GM20000 (cell line): Measurements from ENCODE around the gene CAST.
A peak's percentile ranks its signal among the peaks of the same experiment; 100 is the strongest.

Experiments used
- DNase-seq: peaks from one replicate; pipeline ENCODE4 v3.0.0; 2012; ENCODE audit warnings: low spot score
- CTCF ChIP-seq: IDR thresholded peaks from 2 replicates; pipeline ENCODE4 v1.5.1; 2012; ENCODE audit warnings: mild to moderate bottlenecking, control low read depth; ENCODE audit errors: extremely low read depth, missing control alignments

The CAST gene

GRCh38 chr5:96652769-96653454, 9.3 kb upstream of the CAST start:
- DNase-seq, result no peak
- no peak for TF ChIP-seq CTCF

DNA sequence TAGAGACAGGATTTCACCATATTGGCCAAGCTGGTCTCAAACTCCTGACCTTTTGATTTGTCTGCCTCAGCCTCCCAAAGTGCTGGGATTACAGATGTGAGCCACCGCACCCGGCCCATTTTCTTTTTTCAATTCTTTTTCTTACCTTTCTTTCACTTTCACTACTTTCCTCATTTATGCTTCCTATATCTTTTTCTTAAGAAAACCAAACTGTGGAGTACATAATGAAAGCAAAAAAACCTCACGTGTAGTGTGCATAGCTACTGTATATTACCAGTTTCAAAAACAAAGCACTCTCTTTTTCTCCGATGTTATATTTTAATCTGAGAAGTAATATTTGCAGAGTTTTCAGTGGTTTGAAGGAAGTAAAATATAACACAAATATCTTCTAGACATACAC, 8.0 kb upstream of the CAST start:
- no peak for DNase-seq
- no peak for TF ChIP-seq CTCF

GRCh38 chr5:96655085-96655484, 7.1 kb upstream of the CAST start:
- no peak for DNase-seq
- no peak for TF ChIP-seq CTCF

- TF ChIP-seq CTCF, result no peak
- no peak for DNase-seq
These were observed 6.7 kb upstream of the CAST start for GRCh38 chr5:96655506-96655905.

DNA sequence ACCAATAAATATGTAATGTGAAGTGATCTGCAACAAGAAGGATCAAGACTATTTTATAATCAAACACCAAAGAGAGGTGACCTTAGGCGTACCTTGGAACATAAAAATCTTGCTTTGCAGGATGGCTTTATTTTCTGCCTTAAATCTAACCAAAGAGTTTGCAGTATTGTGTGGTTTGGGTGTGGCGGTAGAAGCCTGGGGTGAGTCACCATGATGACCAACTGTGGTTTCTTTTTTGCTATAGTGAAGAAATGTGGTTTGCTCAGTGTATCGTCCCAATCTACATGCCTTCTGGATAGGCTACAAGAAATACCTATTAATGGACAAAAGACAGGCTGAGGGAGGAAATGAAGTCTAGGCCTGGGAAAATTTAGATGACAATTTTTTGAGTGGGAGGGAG, 5.1 kb upstream of the CAST start:
- DNase-seq, result peak; percentile 66
- no peak for TF ChIP-seq CTCF

- TF ChIP-seq CTCF, result no peak
- DNase-seq, result no peak
These were observed 3.9 kb upstream of the CAST start for GRCh38 chr5:96658272-96658671.

DNA sequence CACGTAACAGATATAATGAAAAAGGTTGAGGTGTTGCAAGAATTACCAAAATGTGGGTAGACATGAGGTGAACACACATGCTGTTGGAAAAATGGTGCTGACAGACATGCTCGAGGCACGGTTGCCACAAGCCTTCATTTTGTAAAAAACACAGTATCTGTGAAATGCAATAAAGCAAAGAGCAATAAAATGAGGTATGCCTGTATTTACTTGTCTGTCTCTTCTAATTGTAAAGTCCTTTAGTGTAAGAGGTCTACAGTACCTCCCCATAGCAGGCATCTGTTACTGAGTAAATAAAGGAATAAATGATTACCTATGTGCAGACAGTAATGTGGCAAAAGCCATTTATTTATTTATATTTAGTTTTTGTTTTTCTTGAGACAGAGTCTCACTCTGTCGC, 3.0 kb upstream of the CAST start:
- DNase-seq, result no peak
- TF ChIP-seq CTCF, result no peak
